Brain pericyte (primary cell): ENCODE data around the gene CCL26.

Experiments used
- DNase-seq: peaks from one replicate; pipeline ENCODE4 v3.0.0-alpha.2; 2012; ENCODE audit warnings: low read depth, low spot score

Gene CCL26, protein sequence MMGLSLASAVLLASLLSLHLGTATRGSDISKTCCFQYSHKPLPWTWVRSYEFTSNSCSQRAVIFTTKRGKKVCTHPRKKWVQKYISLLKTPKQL

DNA sequence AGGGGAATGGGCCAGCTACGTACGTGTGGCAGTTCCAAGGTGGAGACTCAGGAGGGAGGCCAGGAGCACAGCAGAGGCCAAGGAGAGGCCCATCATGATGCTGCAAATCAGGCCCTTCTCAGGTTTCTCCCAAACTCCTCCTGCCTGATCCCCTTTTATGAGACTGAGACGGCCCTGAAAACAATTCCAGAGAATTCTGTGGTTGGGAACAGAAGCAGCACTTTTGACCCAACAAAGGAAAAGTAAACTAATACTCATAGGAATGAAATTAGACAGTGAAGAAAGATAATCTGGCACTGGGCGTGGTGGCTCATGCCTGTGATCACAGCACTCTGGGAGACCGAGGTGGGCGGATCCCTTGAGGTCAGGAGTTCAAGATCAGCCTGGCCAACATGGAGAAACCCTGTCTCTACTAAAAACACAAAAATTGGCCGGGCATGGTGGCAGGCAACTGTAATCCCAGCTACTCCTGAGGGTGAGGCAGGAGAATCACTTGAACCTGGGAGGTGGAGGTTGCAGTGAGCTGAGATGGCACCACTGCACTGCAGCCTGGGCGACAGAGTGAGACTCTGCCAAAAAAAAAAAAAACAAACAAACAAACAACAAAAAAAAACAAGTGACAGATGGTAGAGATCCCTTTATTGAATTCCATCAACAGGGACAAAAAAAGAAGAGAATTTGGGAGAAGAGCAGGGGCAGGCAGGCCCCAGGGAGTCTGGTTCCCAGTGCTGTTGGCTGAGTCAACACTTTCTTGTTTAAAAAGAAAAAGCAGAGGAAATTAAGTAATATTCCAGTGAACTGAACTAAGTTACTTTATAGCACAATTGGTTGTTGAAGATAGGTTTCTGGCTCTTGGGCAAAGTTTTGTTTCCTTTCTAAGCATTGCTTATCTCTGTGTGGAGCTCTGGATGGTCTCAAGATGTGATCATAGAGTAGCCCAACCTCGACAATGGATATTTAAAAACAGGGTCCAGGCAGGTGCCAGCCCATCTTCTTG lies at the start of gene CCL26:
Gene CCL26 (minus strand): TSS at position 131 of the 997 bp plus-strand sequence. CDS start 35 bp downstream, at position 96.
- no peak for DNase-seq

DNA sequence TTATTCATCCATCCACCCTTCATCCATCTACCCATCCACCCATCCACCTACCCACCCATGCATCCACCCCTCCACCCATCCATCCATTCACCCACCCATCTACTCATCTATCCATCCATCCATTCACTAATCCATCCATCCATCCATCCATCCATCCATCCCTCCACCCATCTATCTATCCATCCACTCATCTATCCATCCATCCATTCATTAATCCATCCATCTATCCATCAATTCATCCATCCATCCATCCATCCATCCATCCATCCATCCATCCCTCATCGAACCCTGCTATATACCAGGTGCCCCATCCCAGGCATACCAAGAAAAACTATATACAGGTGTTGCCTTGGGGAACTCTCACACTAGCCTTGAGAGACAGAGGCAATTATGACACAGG lies 48.7 kb upstream of the CCL26 start:
- DNase-seq, result no peak

DNA sequence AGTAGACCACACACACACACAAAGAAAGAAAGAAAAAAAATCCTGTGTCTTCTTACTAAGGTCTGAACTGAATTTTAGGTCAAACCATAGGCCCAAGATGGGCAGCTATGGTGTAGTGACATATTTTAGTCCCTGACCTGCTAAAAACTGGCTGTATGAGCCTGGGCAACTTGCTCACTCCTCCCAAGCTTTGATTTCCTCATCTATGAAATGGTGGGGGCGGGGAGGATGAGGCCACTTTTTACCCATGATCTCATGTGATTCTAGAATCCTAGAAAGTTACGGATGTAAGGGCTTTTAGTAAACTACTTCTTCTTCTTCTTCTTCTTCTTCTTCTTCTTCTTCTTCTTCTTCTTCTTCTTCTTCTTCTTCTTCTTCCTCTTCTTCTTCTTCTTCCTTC lies 47.7 kb upstream of the CCL26 start:
- DNase-seq, result no peak

DNA sequence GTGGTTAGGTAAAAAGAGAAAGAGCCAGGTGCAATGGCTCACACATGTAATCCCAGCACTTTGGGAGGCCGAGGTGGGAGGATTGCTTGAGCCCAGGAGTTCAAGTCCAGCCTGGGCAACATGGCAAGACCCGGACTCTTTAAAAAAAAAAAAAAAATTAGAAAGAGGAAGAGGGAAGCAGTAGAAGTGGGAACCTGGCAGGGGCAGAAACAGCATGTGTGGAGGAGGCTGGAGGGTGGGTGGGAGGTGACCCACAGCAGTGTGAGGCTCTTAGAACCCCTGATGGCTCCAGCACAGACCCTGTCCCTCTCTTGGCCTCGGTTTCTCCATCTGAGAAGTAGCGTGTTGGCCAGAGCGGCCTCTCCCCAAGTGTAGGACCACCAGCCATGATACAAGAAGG lies 46.5 kb upstream of the CCL26 start:
- no peak for DNase-seq

DNA sequence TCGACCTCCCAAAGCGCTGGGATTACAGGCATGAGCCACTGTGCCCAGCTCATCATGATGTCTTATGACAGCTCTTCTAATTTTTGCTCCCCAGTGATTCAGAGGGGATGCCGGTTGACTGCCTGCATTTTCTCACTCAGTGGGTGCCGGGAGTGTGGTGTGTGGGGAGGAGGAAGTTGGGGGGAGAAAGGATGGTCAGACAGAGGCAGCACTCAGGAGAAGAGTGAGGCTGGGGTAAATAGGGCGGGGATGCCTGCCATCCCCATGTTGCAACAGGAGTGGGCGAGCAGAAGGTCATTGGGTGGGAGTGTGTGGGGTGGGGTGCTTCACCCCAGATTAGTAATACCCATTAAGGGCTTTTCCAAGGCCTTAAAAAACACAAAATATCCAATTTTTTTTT lies 45.1 kb upstream of the CCL26 start:
- no peak for DNase-seq

DNA sequence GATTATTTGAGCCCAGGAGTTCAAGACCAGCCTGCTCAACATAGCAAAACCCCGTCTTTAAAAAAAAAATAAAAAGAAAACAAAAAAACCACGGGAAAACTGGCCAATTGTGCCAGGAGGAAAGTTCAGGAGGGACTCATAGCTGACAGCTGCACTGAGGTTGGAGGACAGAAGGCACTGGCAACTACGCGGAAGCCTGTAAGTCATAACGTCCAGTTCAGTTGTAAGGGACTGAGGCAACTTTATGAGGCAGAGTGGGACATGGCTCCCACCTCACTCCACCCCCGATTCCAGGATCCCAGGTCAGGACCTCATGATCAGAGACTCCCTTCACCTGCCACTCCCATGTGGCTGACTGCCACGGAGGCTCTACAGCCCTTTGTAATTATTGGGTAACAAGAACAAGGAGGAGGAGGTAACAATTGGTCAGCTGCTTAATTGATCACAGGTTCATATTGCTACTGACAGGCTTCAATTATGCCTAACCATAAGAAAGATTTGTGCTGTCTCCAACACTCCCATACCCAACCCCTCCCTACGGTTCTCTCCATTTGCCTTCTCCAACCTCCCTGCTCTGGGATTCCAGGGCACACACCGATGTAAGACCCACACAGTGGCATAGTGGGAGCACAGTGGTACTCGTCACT lies 43.5 kb upstream of the CCL26 start:
- no peak for DNase-seq

DNA sequence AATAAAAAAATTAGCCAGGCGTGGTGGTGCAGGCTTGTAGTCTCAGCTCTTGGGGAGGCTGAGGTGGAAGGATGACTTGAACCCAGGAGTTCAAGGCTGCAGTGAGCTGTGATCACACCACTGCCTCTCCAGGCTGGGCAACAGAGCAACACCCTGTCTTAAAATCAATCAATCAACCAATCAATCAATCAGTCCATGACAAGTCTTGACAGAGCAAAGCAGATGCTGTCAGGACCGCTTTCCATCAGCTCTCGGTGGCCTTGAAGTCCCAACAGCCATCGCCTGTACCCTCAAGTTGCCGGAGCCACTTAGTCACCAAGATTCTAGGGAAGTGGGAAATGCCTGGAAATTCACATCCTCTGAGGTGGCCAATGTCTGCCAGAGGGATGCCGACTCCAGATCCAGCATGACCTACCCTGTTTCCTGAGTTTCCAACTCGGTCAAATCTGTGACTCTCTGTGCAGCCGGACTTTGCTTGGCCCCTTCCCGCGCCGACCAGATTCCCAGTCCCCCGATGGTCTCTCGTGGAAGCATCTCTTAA lies 42.5 kb upstream of the CCL26 start:
- DNase-seq, result no peak

DNA sequence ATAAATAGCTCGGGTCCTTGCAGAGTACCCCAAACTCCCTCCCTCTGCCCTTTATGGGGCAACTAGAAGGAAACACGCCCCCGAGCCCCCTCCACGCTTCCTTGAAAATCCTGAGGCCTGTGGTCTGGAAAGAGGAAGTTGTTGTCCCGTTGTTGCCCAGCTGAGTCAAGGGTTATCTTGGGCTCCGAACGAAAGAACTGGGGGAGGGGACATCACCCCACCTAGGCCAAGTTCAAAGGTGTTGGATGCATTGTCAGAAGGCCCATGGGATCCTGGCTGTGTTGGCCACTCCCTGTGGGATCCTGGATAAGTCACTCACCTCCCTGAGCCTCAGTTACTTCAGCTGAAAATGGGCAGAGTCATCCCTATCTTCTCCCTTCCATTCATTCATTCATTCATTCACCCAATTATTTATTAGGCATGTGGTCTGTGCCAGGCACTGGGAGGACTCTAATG lies 41.8 kb upstream of the CCL26 start, which contains the start of gene CCL24:
Gene CCL24 (minus strand): TSS at position 26 of the 456 bp plus-strand sequence. CDS start 91 bp downstream, outside the sequence.
- DNase-seq, result no peak

DNA sequence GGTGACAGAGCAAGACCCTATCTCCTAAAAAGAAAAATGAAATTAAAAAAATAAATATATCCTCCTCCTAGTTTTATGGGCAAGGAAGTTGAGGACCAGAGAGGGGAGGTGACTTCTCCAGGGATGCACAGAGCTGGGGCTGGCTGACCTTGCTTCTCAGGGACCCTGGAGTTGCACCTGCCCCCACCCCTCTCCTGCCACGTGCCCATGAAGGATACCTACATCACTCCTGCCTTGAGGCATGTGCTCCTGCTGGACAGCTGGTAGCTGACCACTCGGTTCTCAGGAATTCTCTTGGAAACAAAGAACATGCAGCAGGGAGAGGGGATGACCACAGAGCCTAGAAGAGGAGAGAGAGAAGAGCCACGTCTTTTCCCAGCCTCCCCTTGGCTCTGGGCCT lies 41.1 kb upstream of the CCL26 start:
- no peak for DNase-seq

DNA sequence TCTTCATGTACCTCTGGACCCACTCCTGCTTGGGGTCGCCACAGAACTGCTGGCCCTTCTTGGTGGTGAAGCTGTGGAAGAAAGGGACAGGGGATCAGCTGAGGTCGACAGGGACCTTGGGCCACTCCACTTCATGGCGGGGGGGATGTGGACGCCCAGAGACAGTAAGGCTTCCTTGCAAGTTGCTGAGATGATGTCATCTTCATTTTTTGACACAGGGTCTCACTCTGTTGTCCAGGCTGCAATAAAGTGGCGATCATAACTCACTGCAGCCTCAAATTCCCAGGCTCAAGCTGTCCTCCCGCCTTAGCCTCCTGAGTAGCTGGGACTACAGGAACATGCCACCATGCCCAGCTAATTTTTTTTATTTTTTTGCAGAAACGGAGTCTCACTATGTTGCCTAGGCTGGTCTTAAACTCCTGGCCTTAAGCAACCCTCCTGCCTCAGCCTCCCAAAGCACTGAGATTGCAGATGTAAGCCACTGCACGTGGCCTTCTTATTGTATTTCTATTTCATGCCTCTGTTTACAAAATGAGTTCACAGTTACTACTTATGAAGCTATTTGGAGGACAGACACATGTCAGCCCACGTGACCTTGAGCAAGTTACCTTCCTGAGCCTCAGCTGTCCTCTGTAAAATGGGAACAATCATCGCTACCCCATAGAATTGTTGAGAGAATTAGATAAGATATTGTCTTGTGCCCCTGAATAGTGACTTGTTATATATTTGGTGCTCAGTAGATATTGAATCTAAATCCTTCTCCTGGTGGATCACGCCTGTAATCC lies 40.1 kb upstream of the CCL26 start:
- DNase-seq, result no peak

DNA sequence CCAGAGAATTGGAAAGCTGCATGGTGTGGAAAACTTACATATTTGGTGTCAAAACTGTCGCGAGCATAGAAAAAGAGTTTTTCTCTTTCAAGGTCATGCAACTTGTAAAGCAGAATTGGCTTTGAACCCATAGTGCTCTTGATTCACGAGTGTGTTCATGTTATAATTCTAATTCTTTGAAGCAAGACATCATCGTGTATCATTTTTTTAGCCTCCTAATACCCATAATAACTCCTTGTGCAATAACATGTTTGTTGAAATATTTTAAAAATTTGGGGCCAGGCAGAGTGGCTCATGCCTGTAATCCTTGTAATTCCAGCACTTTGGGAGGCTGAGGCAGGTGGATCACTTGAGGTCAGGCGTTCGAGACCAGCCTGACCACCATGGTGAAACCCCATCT lies 37.4 kb upstream of the CCL26 start:
- no peak for DNase-seq

DNA sequence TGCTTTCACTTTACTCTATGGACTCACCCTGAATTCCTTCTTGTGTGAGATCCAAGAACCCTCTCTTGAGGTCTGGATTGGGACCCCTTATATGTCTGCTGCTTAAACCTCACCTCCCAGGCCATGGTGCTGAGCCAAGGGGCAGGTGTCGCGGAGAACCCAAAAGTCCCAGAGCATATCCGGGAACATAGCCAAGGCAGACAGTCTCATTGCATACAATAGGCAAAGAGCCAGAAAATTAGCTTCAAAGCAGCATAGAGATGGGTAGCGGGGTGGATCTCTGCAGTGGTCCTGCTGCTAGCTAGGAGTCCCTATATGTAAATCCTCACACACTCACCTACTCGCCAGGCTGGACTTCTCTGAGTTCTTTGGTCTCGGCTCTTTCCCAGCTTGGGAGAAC lies 36.1 kb upstream of the CCL26 start:
- no peak for DNase-seq

DNA sequence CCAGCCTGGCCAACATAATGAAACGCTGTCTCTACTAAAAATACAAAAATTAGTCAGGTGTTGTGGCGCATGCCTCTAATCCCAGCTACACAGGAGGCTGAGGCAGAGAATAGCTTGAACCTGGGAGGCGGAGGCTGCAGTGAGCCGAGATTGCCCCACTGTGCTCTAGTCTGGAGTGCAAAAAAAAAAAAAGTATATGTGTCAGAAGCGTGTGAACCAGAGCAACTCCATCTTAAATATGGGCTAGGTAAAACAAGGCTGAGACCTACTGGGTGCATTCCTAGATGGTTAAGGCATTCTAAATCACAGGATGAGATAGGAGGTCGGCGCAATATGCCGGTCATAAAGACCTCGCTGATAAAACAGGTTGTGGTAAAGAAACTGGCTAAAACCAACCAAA lies 35.4 kb upstream of the CCL26 start:
- DNase-seq, result no peak

DNA sequence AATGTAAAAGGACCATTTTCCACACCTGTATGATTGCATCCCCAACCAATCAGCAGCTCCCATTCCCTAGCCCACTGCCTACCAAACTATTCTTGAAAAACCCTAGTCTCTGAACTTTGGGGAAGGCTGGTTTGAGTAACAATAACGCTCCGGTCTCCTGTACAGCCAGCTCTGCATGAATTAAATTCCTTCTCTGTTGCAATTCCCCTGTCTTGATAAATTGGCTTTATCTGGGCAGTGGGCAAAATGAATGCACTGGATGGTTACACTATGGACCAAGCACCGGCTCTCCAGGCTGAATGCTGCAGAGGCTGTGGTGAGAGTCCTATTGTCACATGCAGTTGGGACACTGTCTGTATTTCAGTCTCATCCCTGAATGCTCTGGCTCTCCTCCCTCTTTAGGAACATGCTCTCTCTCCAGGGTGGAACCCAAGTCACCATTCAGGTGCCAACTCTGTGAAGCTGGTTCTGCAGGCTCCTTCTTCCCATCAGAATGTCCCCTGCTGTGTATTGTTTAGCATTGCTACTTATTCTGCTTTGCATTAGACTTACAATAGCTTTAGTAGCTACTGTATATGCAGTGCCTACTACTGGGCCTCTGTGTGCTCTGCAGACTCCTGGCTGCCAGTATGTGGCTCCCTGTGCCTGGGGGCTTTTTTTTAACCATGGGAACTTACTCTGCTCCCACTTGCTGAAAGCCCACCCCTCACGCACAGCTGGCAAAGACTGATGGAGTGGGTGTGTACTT lies 34.7 kb upstream of the CCL26 start:
- no peak for DNase-seq

DNA sequence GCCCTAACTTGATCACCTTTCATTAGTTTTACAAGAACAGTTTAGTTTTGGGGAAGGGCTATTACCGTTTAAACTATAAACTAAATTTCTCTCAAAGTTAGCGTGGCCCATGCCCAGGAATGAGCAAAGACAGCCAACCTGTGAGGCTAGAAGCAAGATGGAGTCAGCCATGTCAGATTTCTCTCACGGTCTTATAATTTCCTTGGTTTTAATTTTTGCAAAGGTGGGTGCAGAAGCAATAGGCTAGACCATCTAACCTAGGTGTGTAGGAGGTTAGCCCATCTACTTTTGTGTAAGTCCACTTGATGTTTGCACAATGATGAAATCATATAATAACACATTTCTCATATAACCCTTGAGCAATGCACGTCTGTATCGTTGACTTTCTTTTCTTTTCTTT lies 32.7 kb upstream of the CCL26 start:
- DNase-seq, result no peak

DNA sequence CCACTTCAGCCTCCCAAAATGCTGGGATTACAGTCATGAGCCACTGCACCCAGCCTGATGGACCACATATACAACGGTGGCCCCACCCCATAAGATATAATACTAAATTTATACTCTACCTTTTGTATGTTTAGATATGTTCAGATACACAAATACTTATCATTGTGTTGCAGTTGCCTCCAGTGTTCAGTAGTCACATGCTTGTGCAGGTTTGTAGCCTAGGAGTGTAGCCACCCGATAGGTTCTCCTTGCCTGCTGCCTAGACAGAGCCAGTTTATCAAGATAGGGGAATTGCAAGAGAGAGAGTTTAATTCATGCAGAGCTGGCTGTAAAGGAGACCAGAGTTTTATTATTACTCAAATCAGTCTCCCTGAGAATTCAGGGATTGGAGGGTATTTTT lies 32.0 kb upstream of the CCL26 start:
- no peak for DNase-seq

DNA sequence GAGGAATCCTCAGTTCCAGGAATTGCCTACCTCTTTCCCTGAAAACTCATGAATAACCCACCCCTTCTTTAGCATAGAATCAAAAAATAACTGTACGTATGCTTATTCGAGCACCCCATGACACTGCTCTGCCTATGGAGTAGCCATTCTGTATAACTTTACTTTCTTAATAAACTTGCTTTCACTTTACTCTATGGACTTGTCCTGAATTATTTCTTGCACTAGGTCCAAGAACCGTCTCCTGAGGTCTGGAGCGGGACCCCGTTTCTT lies 30.5 kb upstream of the CCL26 start:
- DNase-seq, result no peak

DNA sequence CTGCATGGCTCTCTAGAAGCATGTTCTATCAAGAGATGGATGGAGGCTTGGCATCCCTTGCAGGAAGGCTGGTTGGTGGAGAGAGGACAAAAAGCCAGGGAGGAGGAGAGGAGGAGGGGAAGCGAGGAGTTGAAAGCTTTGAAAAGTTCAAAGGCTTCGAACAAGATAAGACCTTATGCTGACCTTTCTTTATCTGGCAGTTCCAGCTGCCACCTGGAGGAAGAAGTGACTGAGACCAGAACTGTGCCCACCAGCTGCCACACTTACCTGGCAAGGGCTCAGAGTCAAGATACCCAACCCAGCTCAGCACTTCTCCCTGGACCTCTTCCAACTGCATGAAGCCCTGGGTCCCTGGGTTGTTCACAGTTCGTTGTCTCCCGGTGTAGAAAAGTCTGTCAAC lies 26.8 kb upstream of the CCL26 start:
- DNase-seq, result no peak

DNA sequence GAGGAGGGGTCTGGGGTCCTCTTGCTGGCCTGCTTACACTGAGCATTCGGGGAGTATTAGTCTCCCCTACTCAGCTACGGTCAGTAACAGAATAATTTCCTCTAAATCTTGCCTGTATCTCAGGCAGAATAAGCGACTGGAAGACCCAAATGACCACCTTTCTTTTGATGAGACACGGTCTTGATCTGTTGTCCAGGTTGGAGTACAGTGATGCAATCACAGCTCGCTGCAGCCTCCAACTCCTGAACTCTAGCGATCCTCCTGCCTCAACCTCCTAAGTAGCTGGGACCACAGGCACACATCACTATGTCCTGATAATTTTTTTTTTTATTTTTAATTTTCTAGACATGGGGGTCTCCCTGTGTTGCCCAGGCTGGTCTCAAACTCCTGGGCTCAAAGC lies 24.4 kb upstream of the CCL26 start:
- no peak for DNase-seq

DNA sequence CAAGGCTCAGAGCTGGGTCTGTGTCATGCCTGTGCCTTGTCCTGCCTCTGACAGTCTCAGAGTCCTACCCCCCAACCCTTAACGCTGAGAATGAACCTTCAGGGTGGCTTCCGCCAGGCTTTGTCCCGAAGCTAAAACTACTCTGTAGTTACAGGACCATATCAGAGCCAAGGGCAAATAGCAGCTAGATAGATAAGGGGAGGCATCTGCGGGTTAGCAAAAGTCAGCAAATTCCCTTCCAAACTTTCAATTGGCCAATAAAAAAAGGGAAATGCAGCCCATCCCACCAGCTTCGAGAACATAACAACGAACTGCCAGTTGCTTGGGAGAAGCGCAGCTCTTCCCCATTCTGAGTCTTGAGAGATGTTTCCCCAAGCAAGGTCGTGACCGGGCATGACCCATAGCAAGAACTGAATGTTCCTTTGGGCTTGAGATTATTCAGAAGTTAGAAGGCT lies 23.8 kb upstream of the CCL26 start:
- DNase-seq, result no peak

DNA sequence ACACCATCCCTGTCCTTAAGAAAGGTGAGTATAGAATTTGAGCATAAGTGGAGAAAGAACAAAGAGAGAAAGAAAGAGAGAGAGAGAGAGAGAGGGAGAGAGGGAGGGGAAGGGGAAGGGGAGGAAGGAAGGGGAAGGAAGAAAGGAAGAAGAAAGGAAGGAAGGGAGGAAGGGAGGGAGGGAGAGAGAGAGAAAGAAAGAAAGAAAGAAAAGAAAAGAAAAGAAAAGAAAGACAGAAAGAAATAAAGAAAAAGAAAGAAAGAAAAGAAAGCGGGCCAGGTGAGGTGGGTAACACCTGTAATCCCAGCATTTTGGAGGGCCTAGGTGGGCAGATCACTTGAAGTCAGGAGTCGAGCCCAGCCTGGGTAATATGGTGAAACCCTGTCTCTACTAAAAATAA lies 21.7 kb upstream of the CCL26 start:
- DNase-seq, result no peak
